Colon (tissue), 2 donors: ENCODE results near the gene RASGRP4.
"Not testable (repeated sequence)": the region's sequence is repeated elsewhere in the genome, so short reads cannot be mapped to it uniquely, and the experiment has no call there.

Source experiments
- FAIRE-seq: peaks from 2 replicates; lab custom pipeline; 2012; peaks lifted over from hg19 to GRCh38; lab: Jason Lieb, UNC
- donor health status: control.
- donor health status: control.

The RASGRP4 gene

DNA sequence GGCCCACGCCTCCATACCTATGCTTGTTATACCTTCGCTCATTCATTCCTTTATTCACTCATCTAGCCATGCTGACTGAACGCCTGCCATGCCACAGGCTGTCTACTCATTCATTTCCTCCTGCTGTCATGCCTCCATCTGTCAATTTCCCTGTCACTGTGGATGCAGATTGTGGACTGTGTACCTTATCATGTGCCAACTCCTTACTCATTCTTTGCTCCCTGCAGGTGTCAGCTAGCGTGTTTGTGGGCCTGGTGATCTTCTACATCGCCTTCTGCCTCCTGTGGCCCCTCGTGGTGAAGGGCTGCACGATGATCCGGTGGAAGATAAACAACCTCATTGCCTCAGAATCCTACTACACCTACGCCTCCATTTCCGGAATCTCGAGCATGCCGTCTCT is 55.7 kb downstream of the RASGRP4 start:
- no peak for FAIRE-seq

DNA sequence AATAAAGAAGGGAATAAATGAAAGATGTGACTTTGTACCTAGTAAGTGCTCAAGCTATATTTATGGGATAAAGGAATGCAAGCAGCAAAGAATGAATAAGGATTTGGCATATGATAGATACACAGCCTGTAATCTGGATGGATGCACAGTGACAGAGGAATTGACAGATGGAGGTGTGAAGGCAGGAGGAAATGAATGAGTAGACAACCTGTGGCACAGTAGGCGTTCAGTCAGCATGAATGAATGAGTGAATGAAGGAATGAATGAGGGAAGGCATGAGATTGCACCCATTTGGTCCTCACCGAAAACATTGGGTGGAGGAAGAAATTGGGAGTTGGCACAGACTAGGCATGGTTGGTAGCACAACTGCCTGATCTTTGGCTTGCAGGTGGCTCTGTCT is 56.4 kb downstream of the RASGRP4 start:
- no peak for FAIRE-seq

DNA sequence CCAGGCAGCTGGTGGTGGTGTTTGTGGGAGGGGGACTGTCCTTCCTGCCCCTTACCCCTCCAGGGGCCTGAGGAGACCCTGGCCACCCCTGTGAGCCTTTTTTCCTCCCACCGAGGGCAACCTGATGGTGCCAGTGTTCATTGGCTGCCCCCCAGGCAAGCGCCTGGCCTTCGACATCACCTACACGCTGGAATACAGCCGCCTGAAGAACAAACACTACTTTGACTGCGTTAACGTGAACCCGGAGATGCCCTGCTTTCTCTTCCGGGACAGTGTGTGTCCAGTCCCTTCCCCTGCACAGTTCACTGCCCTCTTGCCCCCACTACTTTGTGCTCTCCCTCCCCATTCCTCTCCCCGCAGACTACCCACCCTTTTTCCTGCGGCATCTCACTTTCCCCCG is 59.0 kb downstream of the RASGRP4 start:
- FAIRE-seq = no peak

DNA sequence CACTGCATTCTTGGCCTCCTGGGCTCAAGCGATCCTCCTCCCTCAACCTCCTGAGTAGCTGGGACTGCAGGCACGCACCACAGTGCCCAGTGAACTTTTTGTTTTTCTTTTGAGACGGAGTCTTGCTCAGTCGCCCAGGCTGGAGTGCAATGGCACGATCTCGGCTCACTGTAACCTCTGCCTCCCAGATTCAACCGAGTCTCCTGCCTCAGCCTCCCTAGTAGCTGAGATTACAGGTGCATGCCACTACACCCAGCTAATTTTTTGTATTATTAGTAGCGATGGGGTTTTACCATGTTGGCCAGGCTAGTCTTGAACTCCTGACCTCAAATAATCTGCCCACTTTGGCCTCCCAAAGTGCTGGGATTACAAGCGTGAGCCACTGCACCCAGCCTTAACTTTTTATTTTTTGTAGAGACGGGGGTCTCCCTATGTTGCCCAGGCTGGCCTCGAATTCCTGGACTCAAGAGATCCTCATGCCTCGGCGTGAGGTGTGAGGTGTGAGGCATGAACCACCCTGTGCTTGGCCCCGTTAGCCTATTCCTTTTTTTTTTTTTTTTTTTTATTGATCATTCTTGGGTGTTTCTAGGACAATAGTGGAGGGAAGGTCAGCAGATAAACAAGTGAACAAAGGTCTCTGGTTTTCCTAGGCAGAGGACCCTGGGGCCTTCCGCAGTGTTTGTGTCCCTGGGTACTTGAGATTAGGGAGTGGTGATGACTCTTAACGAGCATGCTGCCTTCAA is 62.9 kb downstream of the RASGRP4 start:
- not testable (repeated sequence) for FAIRE-seq

DNA sequence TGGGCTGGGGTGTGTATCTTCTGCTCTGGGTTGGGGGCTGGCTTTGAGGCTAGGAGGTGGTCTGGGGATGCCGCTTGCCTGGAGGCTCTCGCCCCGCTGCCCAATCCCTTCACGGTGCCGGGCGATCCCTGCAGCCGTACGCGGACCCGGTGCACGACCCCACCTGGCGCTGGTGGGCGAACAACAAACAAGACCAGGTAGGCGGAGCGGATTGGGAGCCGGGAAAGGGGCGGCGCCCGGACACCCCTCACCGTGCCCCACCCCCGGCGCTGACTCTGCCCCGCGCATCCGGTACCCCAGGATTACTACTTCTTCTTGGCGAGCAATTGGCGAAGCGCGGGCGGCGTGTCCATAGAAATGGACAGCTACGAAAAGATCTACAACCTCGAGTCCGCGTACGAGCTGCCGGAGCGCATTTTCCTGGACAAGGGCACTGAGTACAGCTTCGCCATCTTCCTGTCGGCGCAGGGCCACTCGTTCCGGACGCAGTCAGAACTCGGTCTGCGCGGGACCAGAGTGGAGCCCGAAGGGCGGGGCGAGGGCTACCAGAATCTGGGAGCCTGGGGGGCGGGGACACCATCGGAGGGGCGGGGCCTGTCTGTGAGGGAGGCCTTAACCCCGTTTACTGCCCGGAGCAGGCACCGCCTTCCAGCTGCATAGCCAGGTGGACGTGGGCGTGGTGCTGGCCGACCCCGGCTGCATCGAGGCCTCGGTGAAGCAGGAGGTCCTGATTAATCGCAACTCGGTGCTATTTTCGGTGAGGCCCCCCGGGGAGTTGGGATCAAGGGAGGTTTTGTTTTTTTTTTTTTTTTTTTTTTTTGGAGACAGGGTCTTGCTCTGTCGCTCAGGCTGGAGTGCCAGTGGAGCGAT is 63.7 kb downstream of the RASGRP4 start:
- no peak for FAIRE-seq

DNA sequence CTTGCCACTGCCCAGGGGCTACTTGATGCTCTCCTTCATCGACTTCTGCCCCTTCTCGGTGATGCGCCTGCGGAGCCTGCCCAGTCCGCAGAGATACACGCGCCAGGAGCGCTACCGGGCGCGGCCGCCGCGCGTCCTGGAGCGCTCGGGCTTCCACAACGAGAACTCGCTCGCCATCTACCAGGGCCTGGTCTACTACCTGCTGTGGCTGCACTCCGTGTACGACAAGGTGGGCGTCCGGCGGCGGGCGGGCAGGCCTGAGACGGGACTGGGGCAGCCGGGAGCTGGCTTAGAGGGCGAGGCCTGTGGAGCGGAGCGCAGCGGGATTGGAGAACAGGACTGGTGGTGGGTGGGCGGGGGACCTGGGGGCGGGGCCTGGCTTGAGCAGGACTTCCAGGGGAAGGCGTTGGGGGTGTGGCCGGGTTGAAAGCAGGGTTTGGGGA is 64.4 kb downstream of the RASGRP4 start:
- FAIRE-seq = no peak

DNA sequence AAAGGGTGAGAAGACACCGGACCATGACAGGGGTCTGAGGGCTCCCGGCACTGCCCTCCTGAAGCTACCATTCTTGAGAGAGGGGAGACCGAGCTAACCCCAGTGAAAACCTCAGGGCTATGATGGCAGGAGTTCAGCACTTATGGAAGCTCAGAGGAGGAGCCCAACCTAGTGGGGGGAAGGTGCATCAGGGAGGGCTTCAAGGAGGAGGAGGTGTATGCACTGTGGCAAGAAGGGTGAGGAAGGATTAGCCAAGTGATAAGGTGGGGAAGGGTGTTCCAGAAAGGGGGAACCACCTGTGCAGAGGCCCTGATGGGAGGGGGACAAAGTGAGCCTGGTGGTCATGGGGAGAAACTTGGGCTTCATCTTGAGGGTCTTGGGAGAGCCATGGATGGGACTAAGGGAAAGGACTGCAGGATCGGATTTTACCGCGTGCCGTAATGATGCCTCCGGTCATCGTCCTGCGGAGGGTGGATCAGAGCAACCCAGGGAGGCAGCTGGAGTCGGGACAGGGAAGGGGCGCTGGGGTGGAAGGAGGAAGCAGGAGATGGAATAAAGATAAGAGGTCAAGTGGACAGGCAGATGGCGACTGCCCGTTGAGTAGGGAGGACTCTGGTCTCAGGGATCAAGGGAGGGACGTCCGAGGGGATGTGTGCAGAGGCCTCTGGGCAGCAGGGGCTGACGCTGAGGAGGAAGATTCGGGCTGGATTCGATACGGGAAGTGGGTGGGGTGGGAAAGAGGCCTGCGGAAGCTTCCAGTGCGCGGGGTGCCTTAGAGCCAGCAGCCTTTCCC is 65.0 kb downstream of the RASGRP4 start:
- FAIRE-seq = no peak

DNA sequence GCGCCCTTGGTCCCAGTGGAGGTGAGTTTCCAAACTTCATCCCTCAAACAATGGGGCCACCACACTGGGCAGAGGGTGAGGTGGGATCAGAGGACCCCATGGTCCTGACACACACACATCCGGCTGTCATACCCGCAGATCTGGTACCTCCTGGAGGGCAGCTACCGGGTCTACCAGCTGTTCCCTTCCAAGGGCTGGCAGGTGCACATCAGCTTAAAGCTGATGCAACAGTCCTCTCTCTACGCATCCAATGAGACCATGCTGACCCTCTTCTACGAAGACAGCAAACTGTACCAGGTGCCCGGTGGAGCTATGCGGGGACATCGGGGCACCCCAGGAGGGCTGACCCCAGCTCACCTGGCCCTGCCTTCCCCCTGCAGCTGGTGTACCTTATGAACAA is 65.7 kb downstream of the RASGRP4 start:
- FAIRE-seq = no peak

DNA sequence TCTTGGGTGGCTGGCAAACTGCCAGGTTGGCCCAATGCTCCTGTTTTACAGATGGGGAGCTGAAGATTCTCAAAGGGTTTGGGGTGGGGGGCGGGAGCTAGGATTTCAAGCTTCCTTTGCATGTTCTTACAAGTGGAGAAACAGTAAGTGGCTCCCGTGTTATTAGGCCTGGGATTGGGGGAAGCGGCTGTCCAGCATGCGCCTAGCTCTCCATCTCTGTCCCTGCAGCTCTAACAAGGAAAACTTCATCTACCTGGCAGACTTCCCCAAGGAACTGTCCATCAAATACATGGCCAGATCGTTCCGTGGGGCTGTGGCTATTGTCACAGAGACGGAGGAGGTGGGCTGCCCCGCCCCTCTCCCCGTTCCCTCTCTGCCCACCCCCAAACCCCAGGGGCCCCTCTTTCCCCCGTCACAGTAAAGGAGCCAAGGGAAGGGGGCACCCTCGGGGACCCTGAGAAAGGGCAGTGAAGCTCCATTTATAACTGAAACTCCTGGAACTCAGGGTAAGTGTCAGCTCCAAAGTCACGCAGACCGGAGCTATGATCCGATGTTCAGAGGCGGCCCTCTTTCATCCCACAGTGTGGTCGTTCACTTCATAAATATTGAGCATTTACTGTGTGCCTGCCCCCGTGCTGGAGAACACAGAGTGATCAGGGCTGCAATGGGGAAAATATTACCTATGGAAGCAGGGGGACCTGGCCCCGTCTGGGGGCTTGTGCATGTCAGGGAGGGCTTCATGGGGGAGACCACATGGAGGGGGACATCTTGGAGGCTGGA is 66.6 kb downstream of the RASGRP4 start:
- FAIRE-seq = no peak
